Breast epithelium (tissue), 4 donors: Measurements from ENCODE around the gene DRG1. TPM values are rescaled to one million over a fixed set of nuclear protein-coding genes. Genes with fewer than 3 reads are reported as not detected.
"Not testable (repeated sequence)": the region's sequence is repeated elsewhere in the genome, so short reads cannot be mapped to it uniquely, and the experiment has no call there.

Experiments used
- DNase-seq, 2 donors: peaks; one replicate each; pipeline ENCODE4 v3.0.0-alpha.2; 2019; ENCODE audit warnings: low spot score in 2 of 2
- H3K27ac ChIP-seq, 2 donors: fragments of 200-600 bp; sonication (generic) in 1 of 2; one replicate each; pipeline ENCODE4 v1.5.1; 2016 to 2019; ENCODE audit warnings: mild to moderate bottlenecking in 1 of 2
- H3K27me3 ChIP-seq, 2 donors: fragments of 200-600 bp; sonication (generic) in 1 of 2; one replicate each; pipeline versions ENCODE4 v1.5.1 to v1.6.0; 2017 to 2019; ENCODE audit warnings: control low read depth in 1 of 2, mild to moderate bottlenecking in 1 of 2
- H3K36me3 ChIP-seq: fragments of 200-600 bp; one replicate; pipeline ENCODE4 v1.5.1; 2019
- H3K4me1 ChIP-seq, 2 donors: fragments of 200-600 bp; sonication (generic); one replicate each; pipeline ENCODE4 v1.5.1; 2016 to 2019; ENCODE audit warnings: control low read depth in 1 of 2
- H3K4me3 ChIP-seq, 3 donors: fragments of 200-600 bp; sonication (generic); 1 replicate in 2 of 3; 2 replicates in 1 of 3; pipeline ENCODE4 v1.5.1; 2016 to 2019; ENCODE audit warnings: mild to moderate bottlenecking in 3 of 3, moderate library complexity in 2 of 3
- H3K9me3 ChIP-seq, 2 donors: fragments of 200-600 bp; sonication (generic) in 1 of 2; one replicate each; pipeline ENCODE4 v1.5.1; 2016 to 2019; ENCODE audit warnings: control low read depth in 1 of 2
- POLR2A ChIP-seq: fragments of 450-650 bp; IDR thresholded peaks from one replicate; pipeline ENCODE4 v1.6.1; 2016; ENCODE audit warnings: antibody characterized with exemption, mild to moderate bottlenecking, moderate library complexity
- POLR2AphosphoS5 ChIP-seq, 3 donors: sonication (generic); formaldehyde crosslinking; IDR thresholded peaks; one replicate each; pipeline ENCODE4 v1.6.1; 2017; ENCODE audit warnings: antibody characterized with exemption in 3 of 3
- intact Hi-C: fragments of 100-400 bp; cut with DNase I; formaldehyde crosslinking; loops from one replicate; pipeline ENCODE4 v1.15.1; 2023; ENCODE audit warnings: low total_unique reads
- total RNA-seq, 3 donors: library from RNA; depleted of rRNA; stranded (reverse); fragments of >200 nt; gene quantifications; one replicate each; pipeline ENCODE4 v1.1.0, GENCODE V29; 2016
- TF ChIP-seq, protein P1 (sequence below), 3 donors: fragments of 450-650 bp; IDR thresholded peaks; one replicate each; pipeline ENCODE4 v1.5.1; 2016 to 2017; ENCODE audit warnings: antibody characterized with exemption in 3 of 3, mild to moderate bottlenecking in 3 of 3, moderate library complexity in 3 of 3

The DRG1 gene
- total RNA-seq, 3 donors from 2014 or later, result 62.3 to 80.3 (median 74.9) TPM

GRCh38 chr22:31465307-31465706 is 65.9 kb downstream of the DRG1 start:
- Histone ChIP-seq H3K27me3 (no peaks in the 10 kb centered on the region), H3K4me1 (no peaks in the 10 kb centered on the region), H3K36me3 (no peaks in the 10 kb centered on the region), H3K9me3 (no peaks in the 10 kb centered on the region), H3K27ac (no peak overlapping the region), H3K4me3 (no peak overlapping the region)
- intact Hi-C loops, result no loop called here
- TF ChIP-seq POLR2A, result no peak
- TF ChIP-seq, protein P1, sequence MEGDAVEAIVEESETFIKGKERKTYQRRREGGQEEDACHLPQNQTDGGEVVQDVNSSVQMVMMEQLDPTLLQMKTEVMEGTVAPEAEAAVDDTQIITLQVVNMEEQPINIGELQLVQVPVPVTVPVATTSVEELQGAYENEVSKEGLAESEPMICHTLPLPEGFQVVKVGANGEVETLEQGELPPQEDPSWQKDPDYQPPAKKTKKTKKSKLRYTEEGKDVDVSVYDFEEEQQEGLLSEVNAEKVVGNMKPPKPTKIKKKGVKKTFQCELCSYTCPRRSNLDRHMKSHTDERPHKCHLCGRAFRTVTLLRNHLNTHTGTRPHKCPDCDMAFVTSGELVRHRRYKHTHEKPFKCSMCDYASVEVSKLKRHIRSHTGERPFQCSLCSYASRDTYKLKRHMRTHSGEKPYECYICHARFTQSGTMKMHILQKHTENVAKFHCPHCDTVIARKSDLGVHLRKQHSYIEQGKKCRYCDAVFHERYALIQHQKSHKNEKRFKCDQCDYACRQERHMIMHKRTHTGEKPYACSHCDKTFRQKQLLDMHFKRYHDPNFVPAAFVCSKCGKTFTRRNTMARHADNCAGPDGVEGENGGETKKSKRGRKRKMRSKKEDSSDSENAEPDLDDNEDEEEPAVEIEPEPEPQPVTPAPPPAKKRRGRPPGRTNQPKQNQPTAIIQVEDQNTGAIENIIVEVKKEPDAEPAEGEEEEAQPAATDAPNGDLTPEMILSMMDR (IDR thresholded peaks at IDR 0.05), result no peak
- TF ChIP-seq POLR2AphosphoS5 (IDR thresholded peaks at IDR 0.05), result no peak
- no peak for DNase-seq

- Histone ChIP-seq H3K27ac (no peak overlapping the region), H3K36me3 (no peaks in the 10 kb centered on the region), H3K27me3 (no peaks in the 10 kb centered on the region), H3K9me3 (no peaks in the 10 kb centered on the region), H3K4me1 (no peaks in the 10 kb centered on the region), H3K4me3 (no peak overlapping the region)
- intact Hi-C loops, result no loop called here
- DNase-seq, result no peak
- TF ChIP-seq POLR2A (no peak), POLR2AphosphoS5 (IDR thresholded peaks at IDR 0.05) (no peak)
- TF ChIP-seq, protein P1 (IDR thresholded peaks at IDR 0.05), result no peak
Observed at GRCh38 chr22:31474743-31475142, 75.3 kb downstream of the DRG1 start.

GRCh38 chr22:31475800-31476199 is 76.4 kb downstream of the DRG1 start:
- no peaks in the 10 kb centered on the region for H3K36me3 ChIP-seq
- intact Hi-C loops, result no loop called here
- no peak for DNase-seq
- no peak overlapping the region for H3K4me3 ChIP-seq
- H3K4me1 ChIP-seq, result no peaks in the 10 kb centered on the region
- TF ChIP-seq POLR2A (no peak), POLR2AphosphoS5 (IDR thresholded peaks at IDR 0.05) (no peak)
- TF ChIP-seq, protein P1 (IDR thresholded peaks at IDR 0.05), result no peak
- no peaks in the 10 kb centered on the region for H3K27me3 ChIP-seq
- no peak overlapping the region for H3K27ac ChIP-seq
- no peaks in the 10 kb centered on the region for H3K9me3 ChIP-seq

GRCh38 chr22:31477329-31477728 is 77.9 kb downstream of the DRG1 start:
- Histone ChIP-seq H3K4me1 (no peaks in the 10 kb centered on the region), H3K27ac (no peak overlapping the region), H3K9me3 (no peaks in the 10 kb centered on the region), H3K27me3 (no peaks in the 10 kb centered on the region), H3K36me3 (no peaks in the 10 kb centered on the region), H3K4me3 (no peak overlapping the region)
- no peak for DNase-seq
- no peak for TF ChIP-seq POLR2A
- TF ChIP-seq POLR2AphosphoS5 (IDR thresholded peaks at IDR 0.05), result no peak
- TF ChIP-seq, protein P1 (IDR thresholded peaks at IDR 0.05), result no peak
- intact Hi-C loops, result no loop called here

GRCh38 chr22:31481129-31481528 is 81.7 kb downstream of the DRG1 start:
- H3K27me3 ChIP-seq, result no peaks in the 10 kb centered on the region
- no peaks in the 10 kb centered on the region for H3K4me1 ChIP-seq
- no peaks in the 10 kb centered on the region for H3K36me3 ChIP-seq
- H3K27ac ChIP-seq, result no peak overlapping the region
- no peaks in the 10 kb centered on the region for H3K9me3 ChIP-seq
- intact Hi-C loops, result no loop called here
- no peak overlapping the region for H3K4me3 ChIP-seq
- DNase-seq, result no peak
- TF ChIP-seq POLR2AphosphoS5 (IDR thresholded peaks at IDR 0.05), result no peak
- TF ChIP-seq POLR2A, result no peak
- TF ChIP-seq, protein P1 (IDR thresholded peaks at IDR 0.05), result no peak

DNA sequence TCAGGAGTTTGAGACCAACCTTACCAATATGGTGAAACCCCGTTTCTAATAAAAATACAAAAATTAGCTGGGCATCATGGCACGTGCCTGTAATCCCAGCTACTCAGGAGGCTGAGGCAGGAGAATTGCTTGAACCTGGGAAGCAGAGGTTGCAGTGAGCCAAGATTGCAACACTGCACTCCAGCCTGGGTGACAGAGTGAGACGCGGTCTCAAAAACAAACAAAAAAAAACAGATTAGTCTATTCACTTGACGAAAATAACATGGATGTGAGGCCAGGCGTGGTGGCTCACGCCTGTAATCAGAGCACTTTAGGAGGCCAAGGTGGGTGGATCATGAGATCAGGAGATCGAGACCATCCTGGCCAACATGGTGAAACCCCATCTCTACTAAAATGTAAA is 83.1 kb downstream of the DRG1 start:
- H3K4me1 ChIP-seq, intact Hi-C loops, H3K27ac ChIP-seq, DNase-seq, H3K36me3 ChIP-seq, H3K4me3 ChIP-seq, H3K27me3 ChIP-seq, H3K9me3 ChIP-seq: not testable (repeated sequence)
